Neural cell (in vitro differentiated cells): ENCODE data around the gene HRK. TPM values are rescaled to one million over a fixed set of nuclear protein-coding genes. Genes with fewer than 3 reads are reported as not detected.

ENCODE experiments used
- H2AFZ ChIP-seq: fragments of 200-600, 300-800 bp; sonication (generic), shearing (Covaris generic); 2 replicates; pipeline ENCODE4 v1.6.0; 2014; ENCODE audit warnings: low read depth, mild to moderate bottlenecking, antibody characterized with exemption, low read length, moderate library complexity
- H3F3A ChIP-seq: fragments of 200-600 bp; shearing (Covaris generic); 2 replicates; pipeline ENCODE4 v1.6.1; 2016; ENCODE audit warnings: mild to moderate bottlenecking, moderate library complexity, mixed read lengths, antibody characterized with exemption, low read length; ENCODE audit not compliant: insufficient read depth, poor library complexity, severe bottlenecking
- H3K27ac ChIP-seq: fragments of 200-600, 300-800 bp; sonication (generic), shearing (Covaris generic); 2 replicates; pipeline ENCODE4 v1.5.1; 2014; ENCODE audit warnings: mild to moderate bottlenecking, low read length, moderate library complexity
- H3K27me3 ChIP-seq: fragments of 300-800, 200-600 bp; sonication (generic), shearing (Covaris generic); 2 replicates; pipeline ENCODE4 v1.6.0; 2014; ENCODE audit warnings: mild to moderate bottlenecking, low read depth, low read length, moderate library complexity; ENCODE audit not compliant: insufficient read depth
- H3K36me3 ChIP-seq: fragments of 300-800, 200-600 bp; sonication (generic), shearing (Covaris generic); 2 replicates; pipeline ENCODE4 v1.5.1; 2014; ENCODE audit warnings: mild to moderate bottlenecking, antibody characterized with exemption, low read length, moderate library complexity; ENCODE audit not compliant: insufficient read depth
- H3K4me2 ChIP-seq: fragments of 300-800, 200-600 bp; sonication (generic), shearing (Covaris generic); 2 replicates; pipeline ENCODE4 v1.6.0; 2014; ENCODE audit warnings: mild to moderate bottlenecking, low read length
- H3K4me3 ChIP-seq: fragments of 300-800, 200-600 bp; sonication (generic), shearing (Covaris generic); 2 replicates; pipeline ENCODE4 v1.5.1; 2014; ENCODE audit warnings: mild to moderate bottlenecking, low read length, moderate library complexity
- H3K79me2 ChIP-seq: fragments of 200-600 bp; shearing (Covaris generic); replicated peaks from 2 replicates; pipeline ENCODE4 v1.6.0; 2014; ENCODE audit warnings: mild to moderate bottlenecking, low read length, moderate library complexity; ENCODE audit not compliant: insufficient read depth
- H3K9ac ChIP-seq: fragments of 300-800, 200-600 bp; sonication (generic), shearing (Covaris generic); 2 replicates; pipeline ENCODE4 v1.6.1; 2016; ENCODE audit warnings: mild to moderate bottlenecking, low read length, mixed read lengths
- H3K9me2 ChIP-seq: fragments of 200-600 bp; shearing (Covaris generic); 2 replicates; pipeline ENCODE4 v1.6.1; 2016; ENCODE audit warnings: mild to moderate bottlenecking, low read length, mixed read lengths; ENCODE audit not compliant: insufficient read depth
- H3K9me3 ChIP-seq: fragments of 200-600, 300-800 bp; sonication (generic), shearing (Covaris generic); 2 replicates; pipeline ENCODE4 v1.6.1; 2016; ENCODE audit warnings: mild to moderate bottlenecking, mixed run types, low read length, moderate library complexity, mixed read lengths
- H4K20me1 ChIP-seq: fragments of 200-600 bp; shearing (Covaris generic); 2 replicates; pipeline ENCODE4 v1.6.1; 2016; ENCODE audit warnings: mild to moderate bottlenecking, mixed run types; ENCODE audit not compliant: insufficient read depth
- CTCF ChIP-seq: fragments of 450-650 bp; IDR thresholded peaks from 2 replicates; pipeline ENCODE4 v1.5.1; 2014; ENCODE audit warnings: antibody characterized with exemption, mild to moderate bottlenecking, moderate library complexity; ENCODE audit not compliant: poor library complexity, severe bottlenecking
- EP300 ChIP-seq: fragments of 450-650 bp; conservative IDR thresholded peaks from 2 replicates; pipeline ENCODE4 v1.6.1; 2014; ENCODE audit warnings: antibody characterized with exemption, mild to moderate bottlenecking, moderate library complexity; ENCODE audit not compliant: poor library complexity, severe bottlenecking
- EZH2 ChIP-seq: fragments of 200-600, 300-800 bp; shearing (Covaris generic), sonication (generic); IDR thresholded peaks from 2 replicates; pipeline ENCODE4 v1.6.1; 2014; ENCODE audit warnings: antibody characterized with exemption, low read length, borderline replicate concordance, mild to moderate bottlenecking; ENCODE audit not compliant: insufficient read depth, poor library complexity, severe bottlenecking
- MXI1 ChIP-seq: fragments of 450-650 bp; conservative IDR thresholded peaks from 2 replicates; pipeline ENCODE4 v1.6.1; 2014; ENCODE audit warnings: antibody characterized with exemption, mild to moderate bottlenecking; ENCODE audit not compliant: poor library complexity, severe bottlenecking
- POLR2AphosphoS5 ChIP-seq: IDR thresholded peaks from 2 replicates; pipeline ENCODE4 v1.6.1; 2012
- RAD21 ChIP-seq: fragments of 450-650 bp; conservative IDR thresholded peaks from 2 replicates; pipeline ENCODE4 v1.6.1; 2014; ENCODE audit warnings: antibody characterized with exemption, mild to moderate bottlenecking, moderate library complexity
- REST ChIP-seq: IDR thresholded peaks from 2 replicates; pipeline ENCODE4 v1.6.1; 2012; ENCODE audit warnings: borderline replicate concordance
- SMC3 ChIP-seq: fragments of 450-650 bp; conservative IDR thresholded peaks from 2 replicates; pipeline ENCODE4 v1.6.1; 2014; ENCODE audit warnings: antibody characterized with exemption, mild to moderate bottlenecking, moderate library complexity; ENCODE audit not compliant: poor library complexity
- TAF1 ChIP-seq: IDR thresholded peaks from 2 replicates; pipeline ENCODE4 v1.6.1; 2012; ENCODE audit warnings: low read depth
- polyA plus RNA-seq: library from polyadenylated mRNA; depleted of rRNA; stranded (reverse); fragments of >200 nt; gene quantifications from 2 replicates; pipeline ENCODE4 v1.2.3, GENCODE V29; 2014

HRK gene
- polyA plus RNA-seq, 1 donor from 2014 or later, result 1.4 TPM

GRCh38 chr12:116843085-116843484, 38.2 kb downstream of the HRK start:
- Histone ChIP-seq H3K27me3 (no peaks in the 10 kb centered on the region), H3K27ac (no peak overlapping the region), H4K20me1 (no peaks in the 10 kb centered on the region), H2AFZ (no peak overlapping the region), H3K4me3 (no peak overlapping the region), H3K4me2 (no peak overlapping the region), H3K36me3 (no peaks in the 10 kb centered on the region), H3K9ac (no peak overlapping the region), H3K9me2 (no peaks in the 10 kb centered on the region), H3K9me3 (no peaks in the 10 kb centered on the region), H3F3A (no peaks in the 10 kb centered on the region), H3K79me2 (no peaks in the 10 kb centered on the region)
- TF ChIP-seq EP300 (no peak), RAD21 (no peak)

- no peak overlapping the region for H2AFZ ChIP-seq
- H3K27ac ChIP-seq, result no peak overlapping the region
- H3K9ac ChIP-seq, result no peak overlapping the region
- peaks cover 7% of the 10 kb centered on the region for H3K36me3 ChIP-seq
- H4K20me1 ChIP-seq, result no peaks in the 10 kb centered on the region
- H3K9me3 ChIP-seq, result no peaks in the 10 kb centered on the region
- TF ChIP-seq EP300, result no peak
- TF ChIP-seq REST, result no peak
- TF ChIP-seq RAD21, result no peak
- no peak for TF ChIP-seq TAF1
- TF ChIP-seq EZH2, result no peak
- no peak for TF ChIP-seq SMC3
- no peak for TF ChIP-seq CTCF
- TF ChIP-seq MXI1, result no peak
- TF ChIP-seq POLR2AphosphoS5, result no peak
- H3K4me3 ChIP-seq, result no peak overlapping the region
- H3K9me2 ChIP-seq, result no peaks in the 10 kb centered on the region
- no peak overlapping the region for H3K4me2 ChIP-seq
- H3K27me3 ChIP-seq, result no peaks in the 10 kb centered on the region
- H3F3A ChIP-seq, result no peaks in the 10 kb centered on the region
- no peaks in the 10 kb centered on the region for H3K79me2 ChIP-seq
Observed at GRCh38 chr12:116839287-116839830, 41.9 kb downstream of the HRK start.

- no peaks in the 10 kb centered on the region for H3F3A ChIP-seq
- no peaks in the 10 kb centered on the region for H3K79me2 ChIP-seq
- H3K4me2 ChIP-seq, result no peak overlapping the region
- peak overlapping the region; percentile 54 for H3K27ac ChIP-seq
- H4K20me1 ChIP-seq, result no peaks in the 10 kb centered on the region
- no peaks in the 10 kb centered on the region for H3K27me3 ChIP-seq
- no peak overlapping the region for H3K4me3 ChIP-seq
- no peak overlapping the region for H2AFZ ChIP-seq
- peaks cover 7% of the 10 kb centered on the region for H3K36me3 ChIP-seq
- H3K9me3 ChIP-seq, result no peaks in the 10 kb centered on the region
- H3K9ac ChIP-seq, result no peak overlapping the region
- TF ChIP-seq MXI1, result no peak
- TF ChIP-seq REST, result no peak
- no peak for TF ChIP-seq SMC3
- no peak for TF ChIP-seq RAD21
- TF ChIP-seq EP300, result no peak
- no peak for TF ChIP-seq EZH2
- no peak for TF ChIP-seq TAF1
- TF ChIP-seq CTCF, result no peak
- TF ChIP-seq POLR2AphosphoS5, result no peak
- H3K9me2 ChIP-seq, result no peaks in the 10 kb centered on the region
Observed at GRCh38 chr12:116838365-116838764, 42.9 kb downstream of the HRK start.
